Epithelial cell of proximal tubule (primary cell): Measurements from ENCODE around the gene CA9. TPM values are rescaled to one million over a fixed set of nuclear protein-coding genes. Genes with fewer than 3 reads are reported as not detected.

Experiments used
- DNase-seq: peaks from one replicate; pipeline ENCODE4 v3.0.0-alpha.2; 2011; ENCODE audit warnings: low read depth
- H3K4me3 ChIP-seq: 2 replicates; pipeline ENCODE4 v1.5.1; 2011; ENCODE audit warnings: low read depth, mild to moderate bottlenecking, low read length
- total RNA-seq: library from RNA; depleted of rRNA; stranded (reverse); fragments of >200 nt; gene quantifications from 2 replicates; pipeline ENCODE4 v1.2.3, GENCODE V29; 2015
- TF ChIP-seq, protein P1 (sequence below): conservative IDR thresholded peaks from 2 replicates; pipeline ENCODE4 v1.5.1; 2012; ENCODE audit warnings: low read depth, mild to moderate bottlenecking, low read length

Gene CA9
- total RNA-seq, 1 donor from 2014 or later = not detected

- H3K4me3 ChIP-seq = no peak overlapping the region
- no peak for DNase-seq
- TF ChIP-seq, protein P1, sequence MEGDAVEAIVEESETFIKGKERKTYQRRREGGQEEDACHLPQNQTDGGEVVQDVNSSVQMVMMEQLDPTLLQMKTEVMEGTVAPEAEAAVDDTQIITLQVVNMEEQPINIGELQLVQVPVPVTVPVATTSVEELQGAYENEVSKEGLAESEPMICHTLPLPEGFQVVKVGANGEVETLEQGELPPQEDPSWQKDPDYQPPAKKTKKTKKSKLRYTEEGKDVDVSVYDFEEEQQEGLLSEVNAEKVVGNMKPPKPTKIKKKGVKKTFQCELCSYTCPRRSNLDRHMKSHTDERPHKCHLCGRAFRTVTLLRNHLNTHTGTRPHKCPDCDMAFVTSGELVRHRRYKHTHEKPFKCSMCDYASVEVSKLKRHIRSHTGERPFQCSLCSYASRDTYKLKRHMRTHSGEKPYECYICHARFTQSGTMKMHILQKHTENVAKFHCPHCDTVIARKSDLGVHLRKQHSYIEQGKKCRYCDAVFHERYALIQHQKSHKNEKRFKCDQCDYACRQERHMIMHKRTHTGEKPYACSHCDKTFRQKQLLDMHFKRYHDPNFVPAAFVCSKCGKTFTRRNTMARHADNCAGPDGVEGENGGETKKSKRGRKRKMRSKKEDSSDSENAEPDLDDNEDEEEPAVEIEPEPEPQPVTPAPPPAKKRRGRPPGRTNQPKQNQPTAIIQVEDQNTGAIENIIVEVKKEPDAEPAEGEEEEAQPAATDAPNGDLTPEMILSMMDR = no peak
Observed at GRCh38 chr9:35719546-35719945, 45.8 kb downstream of the CA9 start.

GRCh38 chr9:35723426-35723825 is 49.7 kb downstream of the CA9 start:
- no peak for DNase-seq
- H3K4me3 ChIP-seq = no peak overlapping the region
- TF ChIP-seq, protein P1 = no peak

GRCh38 chr9:35723908-35724307 is 50.2 kb downstream of the CA9 start:
- H3K4me3 ChIP-seq = no peak overlapping the region
- DNase-seq = no peak
- TF ChIP-seq, protein P1 = no peak

GRCh38 chr9:35725362-35725761 is 51.6 kb downstream of the CA9 start:
- TF ChIP-seq, protein P1 = no peak
- DNase-seq = no peak

DNA sequence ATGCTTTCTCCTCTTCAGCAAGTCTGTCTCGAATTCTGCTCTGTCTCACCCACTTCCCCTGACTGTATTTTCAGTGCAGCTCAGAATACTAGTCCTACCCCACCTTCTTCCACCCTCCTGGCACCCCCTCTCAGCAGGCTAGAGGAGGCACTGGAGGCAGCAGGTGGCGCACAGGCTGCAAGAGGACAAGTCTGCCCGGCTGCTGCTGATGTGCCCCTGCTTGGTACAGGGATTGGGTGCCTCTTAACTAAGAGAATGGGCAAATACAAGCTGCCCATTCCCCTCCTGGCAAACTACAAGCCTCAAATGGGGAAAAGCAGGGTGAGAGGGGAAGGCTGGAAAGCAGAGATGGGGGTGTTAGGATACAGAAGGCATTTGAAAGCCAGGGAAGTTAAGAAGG is 53.2 kb downstream of the CA9 start:
- TF ChIP-seq, protein P1 = peak; percentile 51
- DNase-seq = no peak
- H3K4me3 ChIP-seq = no peak overlapping the region

More at GRCh38 chr9:35725362-35725761, 51.6 kb downstream of the CA9 start:
- H3K4me3 ChIP-seq = no peak overlapping the region

DNA sequence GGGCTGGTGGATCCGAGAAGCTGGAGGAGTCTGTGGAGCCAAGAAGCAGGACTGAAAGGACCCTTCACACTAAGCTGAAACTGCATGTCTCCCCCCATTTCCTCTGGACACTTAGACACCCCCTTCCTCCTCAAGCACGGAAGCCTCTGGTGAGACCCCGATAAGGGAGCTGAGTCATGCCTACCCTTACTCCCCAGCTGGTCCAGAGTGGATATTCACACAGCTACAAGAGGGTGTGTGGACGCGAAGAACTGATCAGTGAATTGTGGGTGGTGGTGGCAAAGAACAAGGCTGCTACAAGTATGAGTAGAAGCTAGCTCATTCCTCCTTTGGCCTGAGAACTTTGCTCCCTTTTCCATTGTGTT is 53.9 kb downstream of the CA9 start:
- peak overlapping the region; percentile 94 for H3K4me3 ChIP-seq
- DNase-seq = no peak
- TF ChIP-seq, protein P1 = no peak

- DNase-seq = peak; percentile 84
- TF ChIP-seq, protein P1 = no peak
- peak overlapping the region; percentile 94 for H3K4me3 ChIP-seq
Observed at GRCh38 chr9:35728041-35728971, 54.6 kb downstream of the CA9 start.
